ENCODE results near the gene IL1R1.

GRCh38 chr2:102110596-102111334 lies 31.8 kb upstream of the IL1R1 start:
- TF ChIP-seq CTCF (IDR thresholded peaks at IDR 0.05; ENCODE audit: borderline replicate concordance, extremely low read depth, low read length, poor library complexity, severe bottlenecking) (no peak), EZH2 (IDR thresholded peaks at IDR 0.05; ENCODE audit: borderline replicate concordance, low read depth, low read length, severe bottlenecking) (no peak)

All from DND-41 (cell line).